Measurements from ENCODE around the gene STAMBP.

The STAMBP gene

GRCh38 chr2:73908689-73909652, 80.2 kb downstream of the STAMBP start:
- DNase-seq = no peak

- no peak for DNase-seq
Measured at GRCh38 chr2:73910873-73911547, 82.2 kb downstream of the STAMBP start.

- no peak for DNase-seq
Measured at GRCh38 chr2:73911548-73912208, 82.9 kb downstream of the STAMBP start.

GRCh38 chr2:73913414-73914054, 84.8 kb downstream of the STAMBP start:
- no peak for DNase-seq

GRCh38 chr2:73914667-73915066, 85.9 kb downstream of the STAMBP start:
- DNase-seq = no peak

- no peak for DNase-seq
Measured at GRCh38 chr2:73915437-73915993, 86.8 kb downstream of the STAMBP start.

- no peak for DNase-seq
Measured at GRCh38 chr2:73916666-73917065, 87.9 kb downstream of the STAMBP start.

- no peak for DNase-seq
Measured at GRCh38 chr2:73917296-73917695, 88.5 kb downstream of the STAMBP start.

GRCh38 chr2:73917696-73918207, 89.0 kb downstream of the STAMBP start:
- DNase-seq = no peak

GRCh38 chr2:73918856-73919255, 90.1 kb downstream of the STAMBP start:
- no peak for DNase-seq

GRCh38 chr2:73919596-73920228, 91.0 kb downstream of the STAMBP start:
- no peak for DNase-seq

GRCh38 chr2:73920577-73921545, 92.1 kb downstream of the STAMBP start:
- peak; percentile 38 for DNase-seq

- DNase-seq = no peak
Measured at GRCh38 chr2:73921581-73921980, 92.8 kb downstream of the STAMBP start.

GRCh38 chr2:73922681-73923080, 93.9 kb downstream of the STAMBP start:
- DNase-seq = no peak
